ENCODE data around the gene IGFBP7.

IGFBP7 gene

DNA sequence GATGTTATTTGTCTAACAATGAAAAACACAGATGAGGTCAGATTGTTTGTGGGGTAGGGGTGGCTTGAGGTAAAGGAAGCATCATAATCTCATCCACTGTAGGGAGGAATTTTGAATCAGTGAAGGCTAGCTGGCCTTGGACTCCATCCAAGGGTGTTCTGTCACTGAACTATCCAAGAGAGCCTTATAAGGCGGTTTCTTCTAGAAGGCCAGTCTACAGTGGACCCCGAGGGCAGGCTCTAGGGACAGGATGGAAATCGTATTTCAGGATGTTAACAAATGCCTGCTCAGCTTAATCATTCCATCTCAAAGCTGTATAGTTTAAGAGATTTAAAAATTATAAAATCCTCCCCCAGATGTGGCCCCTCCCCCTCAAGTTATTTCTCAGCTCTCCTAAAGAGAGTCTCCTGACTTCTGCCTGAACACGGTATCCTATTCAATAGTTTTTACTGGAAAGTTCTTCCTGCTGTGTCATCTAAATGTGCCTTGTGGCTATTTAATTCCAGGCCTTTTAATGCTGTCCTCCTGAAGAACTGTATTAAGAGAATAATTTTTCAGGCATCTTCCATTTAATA, 8.0 kb downstream of the IGFBP7 start:
- in situ Hi-C loops (cut with MboI; ENCODE audit: low pct_unique_long_range_greater_than_20kb, low sequenced_read_pairs, unreplicated experiment): no loop called here
- DNase-seq (ENCODE audit: low spot score): no peak
- TF ChIP-seq, protein P1, sequence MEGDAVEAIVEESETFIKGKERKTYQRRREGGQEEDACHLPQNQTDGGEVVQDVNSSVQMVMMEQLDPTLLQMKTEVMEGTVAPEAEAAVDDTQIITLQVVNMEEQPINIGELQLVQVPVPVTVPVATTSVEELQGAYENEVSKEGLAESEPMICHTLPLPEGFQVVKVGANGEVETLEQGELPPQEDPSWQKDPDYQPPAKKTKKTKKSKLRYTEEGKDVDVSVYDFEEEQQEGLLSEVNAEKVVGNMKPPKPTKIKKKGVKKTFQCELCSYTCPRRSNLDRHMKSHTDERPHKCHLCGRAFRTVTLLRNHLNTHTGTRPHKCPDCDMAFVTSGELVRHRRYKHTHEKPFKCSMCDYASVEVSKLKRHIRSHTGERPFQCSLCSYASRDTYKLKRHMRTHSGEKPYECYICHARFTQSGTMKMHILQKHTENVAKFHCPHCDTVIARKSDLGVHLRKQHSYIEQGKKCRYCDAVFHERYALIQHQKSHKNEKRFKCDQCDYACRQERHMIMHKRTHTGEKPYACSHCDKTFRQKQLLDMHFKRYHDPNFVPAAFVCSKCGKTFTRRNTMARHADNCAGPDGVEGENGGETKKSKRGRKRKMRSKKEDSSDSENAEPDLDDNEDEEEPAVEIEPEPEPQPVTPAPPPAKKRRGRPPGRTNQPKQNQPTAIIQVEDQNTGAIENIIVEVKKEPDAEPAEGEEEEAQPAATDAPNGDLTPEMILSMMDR (IDR thresholded peaks at IDR 0.05; ENCODE audit: extremely low read depth, insufficient read depth, missing control alignments): no peak

DNA sequence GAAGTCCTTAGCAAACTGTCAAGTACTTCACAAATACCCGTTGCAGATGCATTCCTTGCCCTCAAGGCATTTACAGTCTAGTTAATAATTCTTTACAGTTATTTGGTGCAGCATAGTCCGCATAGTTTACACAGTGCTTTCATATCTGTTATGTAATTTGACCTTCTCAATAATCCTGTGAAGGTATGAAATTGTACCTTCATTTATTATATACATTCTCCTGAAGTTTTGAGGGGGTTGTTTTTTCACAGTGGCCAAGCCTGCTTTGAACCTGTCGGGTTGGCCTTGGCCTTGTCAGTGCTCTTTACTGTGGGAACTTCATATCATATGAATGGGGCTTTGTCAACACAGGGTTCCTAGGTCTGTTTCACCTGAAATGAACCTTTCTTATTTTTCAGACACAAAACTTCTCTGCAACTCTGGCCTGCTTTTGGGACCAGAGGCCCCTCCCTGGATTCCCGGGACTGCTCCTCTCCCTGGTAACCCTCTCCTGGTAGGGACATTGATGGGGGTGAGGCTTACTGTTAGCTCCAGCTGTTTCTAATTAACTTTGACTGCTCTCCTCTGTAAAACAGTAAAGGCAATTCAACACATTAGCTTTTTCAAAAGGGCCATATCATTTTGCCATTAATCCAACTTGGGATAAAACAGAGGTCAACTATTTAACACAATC, 9.1 kb downstream of the IGFBP7 start:
- TF ChIP-seq, protein P1 (IDR thresholded peaks at IDR 0.05; ENCODE audit: extremely low read depth, insufficient read depth, missing control alignments): no peak
- in situ Hi-C loops (cut with MboI; ENCODE audit: low pct_unique_long_range_greater_than_20kb, low sequenced_read_pairs, unreplicated experiment): no loop called here
- DNase-seq (ENCODE audit: low spot score): no peak

DNA sequence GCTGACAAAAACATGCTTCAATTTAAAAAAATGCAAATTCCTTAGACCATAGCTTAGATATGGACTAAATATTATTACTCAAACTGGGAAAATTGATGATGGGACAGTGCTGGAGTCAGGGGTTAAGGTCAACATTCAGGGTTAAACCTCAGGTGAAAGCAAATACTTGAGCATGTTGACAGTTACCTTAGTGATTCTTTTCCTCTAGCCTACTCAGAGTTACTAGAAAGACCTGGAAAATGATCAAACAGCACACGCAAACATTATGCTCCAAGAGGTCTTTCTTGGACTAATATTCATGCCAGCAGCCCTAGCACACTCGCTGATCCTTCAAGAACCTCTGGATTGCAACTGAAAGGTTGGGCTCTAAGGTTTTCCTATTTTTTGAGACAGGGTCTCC, 10.8 kb downstream of the IGFBP7 start:
- in situ Hi-C loops (cut with MboI; ENCODE audit: low pct_unique_long_range_greater_than_20kb, low sequenced_read_pairs, unreplicated experiment): no loop called here
- DNase-seq (ENCODE audit: low spot score): no peak
- TF ChIP-seq, protein P1 (IDR thresholded peaks at IDR 0.05; ENCODE audit: extremely low read depth, insufficient read depth, missing control alignments): no peak

DNA sequence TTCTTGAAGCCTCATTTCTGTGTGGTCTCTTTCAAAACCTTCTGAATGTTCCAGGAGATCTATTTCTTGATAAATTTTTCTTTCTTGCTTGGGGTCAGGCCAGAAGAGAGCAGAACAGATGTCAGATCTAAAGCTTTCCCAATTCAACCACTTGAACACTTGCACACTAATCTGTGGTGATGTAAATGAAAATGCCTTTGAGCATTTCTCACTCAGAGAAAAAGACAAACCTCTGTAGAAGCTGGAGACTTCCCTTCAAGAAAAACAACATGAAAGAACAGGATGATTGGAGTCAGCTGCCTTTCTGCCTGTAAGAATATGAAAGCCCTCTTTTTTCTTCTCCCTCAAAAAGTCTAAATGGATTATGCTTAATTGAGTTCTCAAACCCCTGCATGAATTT, 11.2 kb downstream of the IGFBP7 start:
- no peak for DNase-seq (ENCODE audit: low spot score)
- in situ Hi-C loops (cut with MboI; ENCODE audit: low pct_unique_long_range_greater_than_20kb, low sequenced_read_pairs, unreplicated experiment): no loop called here
- TF ChIP-seq, protein P1 (IDR thresholded peaks at IDR 0.05; ENCODE audit: extremely low read depth, insufficient read depth, missing control alignments): no peak

DNA sequence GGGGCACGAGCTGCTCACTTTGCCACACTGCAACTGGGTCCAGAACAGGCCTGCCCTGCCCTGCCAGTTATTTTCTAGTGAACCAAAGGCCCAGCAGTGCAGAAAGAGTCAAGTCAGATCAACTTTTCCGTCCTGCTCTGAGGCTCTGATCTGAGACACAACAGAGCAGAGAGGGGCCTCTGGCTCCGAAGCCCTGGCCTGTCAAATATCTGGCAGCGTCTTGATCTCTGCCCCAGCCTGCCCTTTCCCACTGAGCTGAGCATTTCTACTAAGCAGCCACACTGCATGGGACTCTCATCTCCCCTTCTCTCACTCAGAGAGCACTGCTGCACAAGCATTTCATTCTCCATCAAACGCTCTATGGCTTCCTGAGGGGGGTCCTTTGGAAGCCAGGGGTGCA, 11.8 kb downstream of the IGFBP7 start:
- in situ Hi-C loops (cut with MboI; ENCODE audit: low pct_unique_long_range_greater_than_20kb, low sequenced_read_pairs, unreplicated experiment): no loop called here
- TF ChIP-seq, protein P1 (IDR thresholded peaks at IDR 0.05; ENCODE audit: extremely low read depth, insufficient read depth, missing control alignments): no peak
- no peak for DNase-seq (ENCODE audit: low spot score)

DNA sequence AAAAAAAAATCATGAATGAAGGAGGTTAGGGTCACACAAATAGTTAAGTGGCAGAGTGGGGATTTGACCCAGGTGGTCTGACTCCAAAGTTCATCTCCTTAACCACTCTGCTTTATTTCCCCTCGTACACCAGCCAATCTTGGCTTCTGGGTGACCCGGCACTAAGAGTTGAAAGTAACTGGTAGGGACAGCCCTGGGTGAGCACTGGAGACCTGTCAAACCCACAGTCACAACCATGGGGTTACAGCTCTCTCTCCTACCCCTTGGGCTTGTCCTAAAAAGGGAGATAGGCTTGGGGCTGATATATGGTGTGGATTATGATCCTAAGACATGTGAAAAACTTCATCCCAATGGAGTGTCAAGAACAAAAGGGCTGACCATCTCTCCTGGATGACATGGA, 12.5 kb downstream of the IGFBP7 start:
- in situ Hi-C loops (cut with MboI; ENCODE audit: low pct_unique_long_range_greater_than_20kb, low sequenced_read_pairs, unreplicated experiment): no loop called here
- DNase-seq (ENCODE audit: low spot score): no peak
- TF ChIP-seq, protein P1 (IDR thresholded peaks at IDR 0.05; ENCODE audit: extremely low read depth, insufficient read depth, missing control alignments): no peak
